T-helper 2 cell treated with Interferon-gamma antibody and Interleukin-4, amounts not matched to agents 5 μg/mL and 100 μg/mL, for 36 hours (primary cell): ENCODE results near the gene LHFPL5.

Experiments
- DNase-seq: peaks from one replicate; pipeline ENCODE4 v3.0.0; 2021; ENCODE audit warnings: low spot score
- H3K27ac Mint-ChIP-seq: one replicate; pipeline ENCODE4 v1.8.0; 2021; ENCODE audit warnings: mild to moderate bottlenecking, mixed read lengths
- H3K27me3 Mint-ChIP-seq: one replicate; pipeline ENCODE4 v1.8.0; 2021; ENCODE audit warnings: low read depth, mixed read lengths
- H3K36me3 Mint-ChIP-seq: one replicate; pipeline ENCODE4 v1.8.0; 2021; ENCODE audit warnings: low read depth, mixed read lengths
- H3K4me1 Mint-ChIP-seq: one replicate; pipeline ENCODE4 v1.8.0; 2021; ENCODE audit warnings: low read depth, mixed read lengths
- H3K4me3 Mint-ChIP-seq: one replicate; pipeline ENCODE4 v1.8.0; 2022; ENCODE audit warnings: mild to moderate bottlenecking, moderate library complexity, mixed read lengths
- H3K9me3 Mint-ChIP-seq: one replicate; pipeline ENCODE4 v1.8.0; 2021; ENCODE audit warnings: mixed read lengths

Gene LHFPL5

GRCh38 chr6:35852994-35853393, 47.8 kb downstream of the LHFPL5 start:
- no peak overlapping the region for H3K27ac Mint-ChIP-seq
- H3K36me3 Mint-ChIP-seq: peaks cover 72% of the 10 kb centered on the region
- peaks cover 7% of the 10 kb centered on the region for H3K9me3 Mint-ChIP-seq
- H3K4me3 Mint-ChIP-seq: no peak overlapping the region
- H3K27me3 Mint-ChIP-seq: no peaks in the 10 kb centered on the region
- DNase-seq: no peak
- peaks cover 2% of the 10 kb centered on the region for H3K4me1 Mint-ChIP-seq

GRCh38 chr6:35856250-35856649, 51.1 kb downstream of the LHFPL5 start:
- Mint-ChIP-seq H3K4me3 (no peak overlapping the region), H3K9me3 (no peaks in the 10 kb centered on the region), H3K4me1 (no peaks in the 10 kb centered on the region), H3K27ac (no peak overlapping the region), H3K36me3 (peaks cover 67% of the 10 kb centered on the region), H3K27me3 (no peaks in the 10 kb centered on the region)
- DNase-seq: no peak

GRCh38 chr6:35857853-35858252, 52.7 kb downstream of the LHFPL5 start:
- no peak overlapping the region for H3K4me3 Mint-ChIP-seq
- no peak for DNase-seq
- peaks cover 62% of the 10 kb centered on the region for H3K36me3 Mint-ChIP-seq
- H3K4me1 Mint-ChIP-seq: no peaks in the 10 kb centered on the region
- no peak overlapping the region for H3K27ac Mint-ChIP-seq
- H3K9me3 Mint-ChIP-seq: no peaks in the 10 kb centered on the region
- H3K27me3 Mint-ChIP-seq: no peaks in the 10 kb centered on the region

GRCh38 chr6:35859367-35859766, 54.2 kb downstream of the LHFPL5 start:
- Mint-ChIP-seq H3K36me3 (peaks cover 61% of the 10 kb centered on the region), H3K27ac (no peak overlapping the region), H3K4me1 (no peaks in the 10 kb centered on the region), H3K4me3 (no peak overlapping the region), H3K9me3 (no peaks in the 10 kb centered on the region), H3K27me3 (no peaks in the 10 kb centered on the region)
- no peak for DNase-seq
